Right atrium auricular region (tissue), 2 donors: ENCODE data around the gene C19orf47. TPM values are rescaled to one million over a fixed set of nuclear protein-coding genes. Genes with fewer than 3 reads are reported as not detected.
"Not testable (repeated sequence)": the region's sequence is repeated elsewhere in the genome, so short reads cannot be mapped to it uniquely, and the experiment has no call there.

Experiments used
- DNase-seq: peaks from one replicate; pipeline ENCODE4 v3.0.0-alpha.2; 2019; ENCODE audit warnings: low spot score
- H3K27ac ChIP-seq, 2 donors: fragments of 200-600 bp; sonication (generic); 1 replicate in 1 of 2; 2 replicates in 1 of 2; pipeline ENCODE4 v1.5.1; 2016 to 2019
- H3K27me3 ChIP-seq, 2 donors: fragments of 200-600 bp; sonication (generic); one replicate each; pipeline versions ENCODE4 v1.5.1 to v1.6.0; 2017 to 2019
- H3K36me3 ChIP-seq: fragments of 200-600 bp; sonication (generic); one replicate; pipeline ENCODE4 v1.5.1; 2016
- H3K4me1 ChIP-seq, 2 donors: fragments of 200-600 bp; sonication (generic); one replicate each; pipeline versions ENCODE4 v1.5.1 to v1.6.0; 2017 to 2019
- H3K4me3 ChIP-seq, 2 donors: fragments of 200-600 bp; sonication (generic); 1 replicate in 1 of 2; 2 replicates in 1 of 2; pipeline ENCODE4 v1.5.1; 2017 to 2019; ENCODE audit warnings: mild to moderate bottlenecking in 1 of 2, moderate library complexity in 1 of 2
- H3K9me3 ChIP-seq, 2 donors: fragments of 200-600 bp; sonication (generic); one replicate each; pipeline ENCODE4 v1.5.1; 2019
- total RNA-seq, 2 donors: library from RNA; depleted of rRNA; stranded (reverse); fragments of >200 nt; gene quantifications; one replicate each; pipeline ENCODE4 v1.1.0, GENCODE V29; 2016
- TF ChIP-seq, protein P1 (sequence below), 2 donors: fragments of 200-600 bp; sonication (generic); IDR thresholded peaks; one replicate each; pipeline ENCODE4 v1.5.1; 2019; ENCODE audit warnings: antibody characterized with exemption in 2 of 2

C19orf47 gene
- total RNA-seq, 2 donors from 2014 or later, result 58.2 to 88.2 TPM

DNA sequence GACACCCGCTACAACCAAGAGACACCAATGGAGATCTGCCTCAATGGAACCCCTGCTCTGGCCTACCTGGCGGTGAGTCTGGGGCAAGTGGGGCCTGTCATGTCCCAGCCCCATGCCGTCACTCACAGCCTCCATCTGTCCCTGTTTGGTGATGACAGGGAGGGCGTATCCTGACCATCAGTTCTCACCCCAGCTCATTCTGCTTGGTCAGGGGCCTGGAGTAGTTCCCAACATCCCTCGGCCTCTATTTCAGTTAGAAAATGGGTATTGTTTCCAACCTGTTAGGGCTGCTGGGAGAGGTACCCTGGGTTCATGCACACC lies 23.6 kb upstream of the C19orf47 start:
- TF ChIP-seq, protein P1, sequence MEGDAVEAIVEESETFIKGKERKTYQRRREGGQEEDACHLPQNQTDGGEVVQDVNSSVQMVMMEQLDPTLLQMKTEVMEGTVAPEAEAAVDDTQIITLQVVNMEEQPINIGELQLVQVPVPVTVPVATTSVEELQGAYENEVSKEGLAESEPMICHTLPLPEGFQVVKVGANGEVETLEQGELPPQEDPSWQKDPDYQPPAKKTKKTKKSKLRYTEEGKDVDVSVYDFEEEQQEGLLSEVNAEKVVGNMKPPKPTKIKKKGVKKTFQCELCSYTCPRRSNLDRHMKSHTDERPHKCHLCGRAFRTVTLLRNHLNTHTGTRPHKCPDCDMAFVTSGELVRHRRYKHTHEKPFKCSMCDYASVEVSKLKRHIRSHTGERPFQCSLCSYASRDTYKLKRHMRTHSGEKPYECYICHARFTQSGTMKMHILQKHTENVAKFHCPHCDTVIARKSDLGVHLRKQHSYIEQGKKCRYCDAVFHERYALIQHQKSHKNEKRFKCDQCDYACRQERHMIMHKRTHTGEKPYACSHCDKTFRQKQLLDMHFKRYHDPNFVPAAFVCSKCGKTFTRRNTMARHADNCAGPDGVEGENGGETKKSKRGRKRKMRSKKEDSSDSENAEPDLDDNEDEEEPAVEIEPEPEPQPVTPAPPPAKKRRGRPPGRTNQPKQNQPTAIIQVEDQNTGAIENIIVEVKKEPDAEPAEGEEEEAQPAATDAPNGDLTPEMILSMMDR (IDR thresholded peaks at IDR 0.05), result no peak
- Histone ChIP-seq H3K4me3 (no peak overlapping the region), H3K27me3 (no peaks in the 10 kb centered on the region), H3K9me3 (no peaks in the 10 kb centered on the region), H3K4me1 (peaks cover 0 to under 1% of the 10 kb centered on the region in 2 donors), H3K36me3 (peaks cover 78% of the 10 kb centered on the region), H3K27ac (no peak overlapping the region)
- DNase-seq, result no peak

DNA sequence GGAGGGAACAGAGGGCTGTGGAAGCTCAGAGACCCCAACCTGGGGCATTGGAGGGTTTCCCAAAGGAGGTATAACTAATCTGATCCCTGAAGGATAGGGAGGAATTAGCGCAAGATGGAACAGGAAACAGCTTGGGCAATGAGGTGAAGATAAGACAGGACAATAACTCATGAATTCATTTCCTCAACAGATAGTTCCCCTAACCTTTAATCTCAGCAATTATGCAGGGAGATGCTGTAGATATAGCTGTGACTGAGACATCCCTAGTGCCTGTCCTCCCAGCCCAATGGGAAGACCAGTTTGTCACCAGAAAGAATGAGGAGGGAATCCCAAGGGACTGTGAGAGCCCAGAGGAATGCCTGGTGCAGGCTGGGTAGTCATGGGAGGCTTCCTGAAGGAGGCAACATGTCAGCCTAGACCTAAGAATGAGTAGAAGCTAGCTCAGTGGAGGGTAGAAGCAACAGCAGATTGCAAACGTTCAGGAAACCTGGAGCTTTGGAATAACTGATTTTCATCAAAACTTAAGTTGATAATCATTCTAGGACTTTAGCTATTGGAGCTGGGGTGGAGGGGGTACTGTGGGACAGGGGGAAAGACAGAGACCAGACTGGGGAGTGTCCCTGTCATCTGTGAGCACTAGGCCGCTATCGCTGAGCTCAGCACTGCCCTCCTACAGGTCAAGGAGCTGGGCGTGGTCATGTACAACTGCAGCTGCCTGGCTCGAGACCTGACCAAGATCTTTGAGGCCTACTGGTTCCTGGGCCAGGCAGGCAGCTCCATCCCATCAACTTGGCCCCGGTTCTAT lies 23.0 kb upstream of the C19orf47 start:
- no peak overlapping the region for H3K4me3 ChIP-seq
- no peaks in the 10 kb centered on the region for H3K9me3 ChIP-seq
- no peaks in the 10 kb centered on the region for H3K27me3 ChIP-seq
- no peak overlapping the region for H3K27ac ChIP-seq
- DNase-seq, result no peak
- TF ChIP-seq, protein P1 (IDR thresholded peaks at IDR 0.05), result no peak
- peaks cover 73% of the 10 kb centered on the region for H3K36me3 ChIP-seq
- H3K4me1 ChIP-seq, result peaks cover 0 to 6% of the 10 kb centered on the region in 2 donors

DNA sequence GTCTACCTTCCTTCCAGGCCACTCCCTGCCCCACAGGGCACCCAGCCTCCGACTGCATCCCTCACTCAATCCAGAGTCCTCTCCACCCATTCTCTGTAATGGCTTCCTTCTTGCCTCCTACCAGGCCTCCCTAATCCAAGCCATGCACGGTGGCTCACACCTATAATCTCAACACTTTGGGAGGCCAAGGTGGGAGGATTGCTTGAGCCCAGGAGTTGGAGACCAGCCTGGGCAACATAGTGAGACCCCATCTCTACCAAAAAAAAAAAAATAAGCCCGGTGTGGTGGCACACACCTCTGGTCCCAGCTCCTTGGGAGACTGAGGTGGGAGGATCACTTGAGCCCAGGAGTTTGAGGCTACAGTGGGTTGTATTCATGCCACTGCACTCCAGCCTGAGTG lies 22.1 kb upstream of the C19orf47 start:
- not testable (repeated sequence) for H3K27ac ChIP-seq, H3K27me3 ChIP-seq, H3K9me3 ChIP-seq, H3K4me3 ChIP-seq, DNase-seq
- peaks cover 66% of the 10 kb centered on the region for H3K36me3 ChIP-seq
- H3K4me1 ChIP-seq, result peaks cover 0 to 15% of the 10 kb centered on the region in 2 donors

DNA sequence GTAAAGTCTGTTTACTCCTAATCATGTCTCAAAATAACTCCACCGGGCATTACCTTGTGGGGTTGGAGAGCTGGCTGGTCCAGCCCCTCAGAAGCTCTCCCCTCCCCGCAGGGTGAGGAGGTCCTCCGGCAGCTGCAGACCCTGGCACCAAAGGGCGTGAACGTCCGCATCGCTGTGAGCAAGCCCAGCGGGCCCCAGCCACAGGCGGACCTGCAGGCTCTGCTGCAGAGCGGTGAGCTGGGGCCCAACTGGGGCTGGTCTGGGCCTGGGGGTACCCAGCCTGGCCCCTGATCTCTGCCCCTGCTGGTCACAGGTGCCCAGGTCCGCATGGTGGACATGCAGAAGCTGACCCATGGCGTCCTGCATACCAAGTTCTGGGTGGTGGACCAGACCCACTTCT lies 21.6 kb upstream of the C19orf47 start:
- peaks cover 62% of the 10 kb centered on the region for H3K36me3 ChIP-seq
- H3K27ac ChIP-seq, result no peak overlapping the region
- H3K4me3 ChIP-seq, result no peak overlapping the region
- TF ChIP-seq, protein P1 (IDR thresholded peaks at IDR 0.05), result no peak
- no peaks in the 10 kb centered on the region for H3K27me3 ChIP-seq
- peaks cover 0 to 15% of the 10 kb centered on the region in 2 donors for H3K4me1 ChIP-seq
- no peak for DNase-seq
- no peaks in the 10 kb centered on the region for H3K9me3 ChIP-seq

DNA sequence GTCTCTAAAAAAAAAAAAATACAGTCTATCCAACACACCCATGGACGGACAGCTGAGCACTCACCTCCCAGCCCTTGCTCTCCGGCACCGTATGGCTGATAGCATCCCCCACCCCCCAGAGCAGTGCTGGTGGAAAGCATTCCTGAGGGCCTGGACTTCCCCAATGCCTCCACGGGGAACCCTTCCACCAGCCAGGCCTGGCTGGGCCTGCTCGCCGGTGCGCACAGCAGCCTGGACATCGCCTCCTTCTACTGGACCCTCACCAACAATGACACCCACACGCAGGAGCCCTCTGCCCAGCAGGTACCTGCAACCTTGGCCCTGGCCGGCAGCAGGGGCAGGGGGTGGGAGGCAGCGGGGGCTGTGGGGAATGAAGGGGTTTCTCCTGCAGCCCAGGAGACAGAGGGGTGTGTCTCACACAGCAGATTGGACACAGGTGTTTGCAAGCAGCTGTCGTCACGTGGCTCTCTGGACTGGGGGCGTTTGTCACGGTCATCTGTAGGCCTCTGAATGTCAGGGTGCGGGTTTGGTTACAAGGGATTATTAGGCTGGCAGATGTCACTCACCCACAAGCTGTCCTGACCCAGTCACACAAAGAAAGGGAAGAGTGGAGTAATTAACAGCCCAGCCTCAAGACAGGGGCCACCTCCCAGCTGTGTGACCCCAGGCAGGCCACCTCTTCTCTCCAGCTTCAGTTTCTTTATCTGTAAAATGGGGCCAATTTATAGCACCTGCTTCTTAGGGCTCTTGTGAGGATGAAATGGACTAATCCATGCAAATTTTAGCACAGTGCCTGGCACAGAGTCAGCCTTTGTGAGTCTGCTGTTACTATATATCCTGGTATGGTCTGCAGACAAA lies 19.6 kb upstream of the C19orf47 start:
- no peak overlapping the region for H3K27ac ChIP-seq
- no peak for DNase-seq
- no peaks in the 10 kb centered on the region for H3K9me3 ChIP-seq
- no peaks in the 10 kb centered on the region for H3K27me3 ChIP-seq
- H3K4me1 ChIP-seq, result peaks cover 0 to 15% of the 10 kb centered on the region in 2 donors
- TF ChIP-seq, protein P1 (IDR thresholded peaks at IDR 0.05), result no peak
- H3K36me3 ChIP-seq, result peaks cover 42% of the 10 kb centered on the region
- no peak overlapping the region for H3K4me3 ChIP-seq
